Measurements from ENCODE around the gene RIMKLB.

The RIMKLB gene

DNA sequence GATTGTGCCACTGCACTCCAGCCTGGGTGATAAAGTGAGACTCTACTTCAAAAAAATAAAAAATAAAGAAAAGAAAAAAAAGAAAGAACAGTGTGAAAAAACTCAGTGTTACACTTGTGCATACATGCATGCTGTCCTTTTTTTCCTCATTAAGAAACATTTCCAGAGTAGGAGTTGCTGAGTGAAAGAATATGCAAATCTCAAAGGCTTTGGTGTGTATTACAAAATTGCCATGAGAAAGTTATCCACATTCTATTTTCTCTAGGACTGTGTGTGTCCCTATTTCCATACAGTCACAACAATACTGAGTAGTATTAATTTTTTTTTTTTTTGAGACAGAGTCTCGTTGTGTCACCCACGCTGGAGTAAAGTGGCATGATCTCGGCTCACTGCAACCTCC is 123.8 kb downstream of the RIMKLB start:
- no peak for DNase-seq

DNA sequence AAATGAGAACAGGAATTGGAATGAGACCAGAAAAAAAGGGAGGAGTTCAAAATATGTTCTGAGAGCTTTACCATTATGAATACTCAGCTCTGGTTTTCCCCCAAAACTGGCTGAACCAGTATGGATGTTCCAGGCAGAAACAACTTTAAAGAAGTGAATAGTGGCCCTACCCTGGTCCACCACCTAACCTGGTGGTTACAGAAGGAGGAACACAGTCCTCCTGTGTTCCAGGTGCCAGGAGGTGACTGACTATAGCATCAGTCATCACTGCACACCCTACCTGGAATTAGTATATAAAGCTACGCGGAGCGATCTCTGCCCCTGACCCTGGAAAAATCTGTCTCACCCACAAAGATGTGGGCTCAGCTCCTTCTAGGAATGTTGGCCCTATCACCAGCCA is 124.5 kb downstream of the RIMKLB start, which contains the start of gene A2ML1:
TSS of gene A2ML1 (plus strand) at position 324 of the 400 bp plus-strand sequence. CDS start at position 355, 31 bp downstream.
- DNase-seq = no peak

DNA sequence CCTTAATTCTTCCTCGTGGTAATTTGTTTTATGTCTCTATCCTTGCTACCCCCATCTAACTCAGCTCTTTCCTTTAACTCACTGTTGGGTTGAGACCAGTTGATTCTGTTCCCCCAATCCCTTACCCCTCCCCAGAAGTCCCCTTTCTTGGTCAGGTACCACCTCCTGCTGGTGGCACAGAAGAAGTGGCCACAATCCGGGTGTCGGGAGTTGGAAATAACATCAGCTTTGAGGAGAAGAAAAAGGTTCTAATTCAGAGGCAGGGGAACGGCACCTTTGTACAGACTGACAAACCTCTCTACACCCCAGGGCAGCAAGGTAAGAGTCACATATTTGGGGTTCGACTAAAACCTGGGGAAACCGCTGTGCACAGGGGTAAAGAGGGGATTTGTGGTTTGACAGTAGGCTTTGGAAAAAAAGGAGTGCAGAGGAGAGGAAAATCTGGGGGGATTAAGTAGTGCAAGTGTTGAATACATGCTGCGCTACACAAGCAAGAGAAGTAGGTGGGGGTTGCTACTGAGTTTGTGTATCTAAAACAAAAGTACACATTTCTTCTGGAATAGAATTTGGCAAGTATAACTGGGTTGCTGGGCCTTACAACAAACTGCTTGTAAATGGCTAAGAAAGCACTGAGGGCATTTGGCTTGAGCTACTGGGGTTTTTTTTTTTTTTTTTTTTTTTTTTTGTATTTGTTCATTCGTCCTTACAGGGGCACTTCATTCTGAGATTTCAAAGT is 125.9 kb downstream of the RIMKLB start:
- DNase-seq = no peak

DNA sequence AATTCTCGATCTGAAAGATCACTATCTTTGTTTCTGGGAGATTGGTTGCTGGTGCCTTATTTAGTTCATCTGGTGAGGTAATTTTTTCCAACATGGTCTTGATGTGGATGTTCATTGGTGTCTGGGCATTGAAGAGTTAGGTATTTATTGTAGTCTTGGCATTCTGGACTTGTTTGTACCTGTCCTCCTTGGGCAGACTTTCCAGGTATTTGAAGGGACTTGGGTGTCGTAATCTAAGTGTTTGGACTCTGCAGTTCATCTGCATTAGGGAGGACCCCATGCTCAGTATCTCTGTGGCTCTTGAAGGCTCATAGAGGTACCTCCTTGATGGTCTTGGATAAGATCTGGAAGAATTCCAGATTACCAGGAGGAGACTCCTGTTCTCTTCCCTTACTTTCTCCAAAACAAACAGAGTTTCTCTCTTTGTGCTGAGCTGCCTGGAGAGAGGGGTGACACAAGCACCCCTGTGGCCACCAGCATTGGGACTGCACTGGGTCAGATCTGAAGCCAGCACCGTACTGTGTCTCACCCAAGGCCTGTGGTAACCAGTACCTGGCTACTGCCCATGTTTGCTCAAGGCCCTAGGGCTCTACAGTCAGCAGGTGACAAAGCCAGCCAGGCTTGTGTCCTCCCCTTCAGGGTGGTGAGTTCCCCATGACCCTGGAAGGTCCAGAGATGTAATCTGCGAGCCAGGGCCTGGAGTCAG is 129.9 kb downstream of the RIMKLB start:
- DNase-seq = no peak

DNA sequence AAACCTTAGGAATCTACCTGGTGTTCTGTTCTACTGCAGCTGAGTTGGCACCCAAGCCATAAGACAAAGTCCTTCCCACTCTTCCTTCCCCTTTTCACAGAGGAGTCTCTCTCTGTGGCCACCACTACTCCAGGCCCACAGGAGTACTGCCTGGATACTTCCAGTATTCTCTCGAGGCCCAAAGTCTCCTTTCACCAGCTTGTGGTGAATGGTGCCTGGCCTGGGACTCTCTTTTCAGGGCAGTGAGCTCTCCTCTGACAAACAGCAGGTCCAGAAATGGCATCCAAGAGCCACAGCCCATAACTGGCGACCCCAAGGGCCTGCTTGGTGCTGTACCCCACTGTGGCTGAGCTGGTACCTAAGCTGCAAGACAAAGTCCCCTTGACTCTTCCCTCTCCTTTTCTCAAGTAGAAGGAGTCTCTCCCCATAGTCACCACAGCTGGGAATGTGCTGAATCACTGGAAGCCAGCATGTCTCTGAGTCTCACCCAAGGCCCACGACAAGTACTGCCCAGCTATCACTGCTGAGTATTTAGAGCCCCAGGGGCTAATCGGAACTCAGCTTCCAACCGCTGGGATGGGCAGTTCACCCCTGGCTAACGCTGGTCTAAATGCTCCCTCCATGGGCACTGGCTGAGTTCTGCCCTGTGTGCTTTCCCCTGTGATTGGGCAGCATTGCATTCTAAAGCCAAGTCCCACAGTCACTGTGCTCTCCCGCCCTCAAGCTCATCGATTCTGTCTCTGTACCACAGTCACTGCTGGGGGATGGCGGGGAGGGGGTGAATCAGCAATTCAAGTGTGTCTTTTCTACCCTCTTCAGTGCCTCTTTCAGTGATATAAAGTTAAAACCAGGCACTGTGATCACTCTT is 130.7 kb downstream of the RIMKLB start:
- no peak for DNase-seq

DNA sequence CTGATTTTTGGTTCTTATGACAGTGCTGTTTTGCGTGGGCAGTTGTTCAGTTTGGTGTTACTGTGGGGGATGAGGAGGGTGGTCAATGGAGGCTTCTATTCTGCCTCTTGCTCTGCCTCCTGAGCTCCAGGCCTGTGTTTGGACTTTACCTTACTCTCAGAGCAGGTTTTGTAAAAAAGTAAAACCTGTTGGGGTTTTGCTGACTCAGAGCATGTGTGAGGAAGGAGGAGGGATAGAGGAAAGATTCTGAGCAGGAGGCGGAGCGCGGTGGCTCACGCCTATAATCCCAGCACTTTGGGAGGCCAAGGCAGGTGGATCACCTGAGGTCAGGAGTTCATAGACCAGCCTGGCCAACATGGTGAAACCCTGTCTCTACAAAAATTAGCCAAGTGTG is 131.3 kb downstream of the RIMKLB start:
- DNase-seq = no peak

DNA sequence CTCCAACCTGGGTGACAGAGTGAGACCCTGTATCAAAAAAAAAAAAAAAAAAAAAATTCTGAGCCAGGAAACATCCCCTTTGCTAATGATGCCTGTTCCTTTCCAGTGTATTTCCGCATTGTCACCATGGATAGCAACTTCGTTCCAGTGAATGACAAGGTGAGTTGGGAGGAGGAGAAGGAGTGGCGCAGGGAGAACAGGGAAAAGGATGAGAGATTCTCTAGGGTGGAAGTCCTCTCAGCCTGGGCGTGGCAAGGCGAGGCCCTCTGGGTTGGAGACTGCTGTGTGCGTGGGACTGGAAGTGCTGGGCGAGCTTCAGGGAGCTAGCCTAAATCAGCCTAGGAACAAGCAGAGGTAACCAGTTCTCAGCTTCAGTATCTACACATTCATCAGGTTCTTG is 131.8 kb downstream of the RIMKLB start:
- no peak for DNase-seq

DNA sequence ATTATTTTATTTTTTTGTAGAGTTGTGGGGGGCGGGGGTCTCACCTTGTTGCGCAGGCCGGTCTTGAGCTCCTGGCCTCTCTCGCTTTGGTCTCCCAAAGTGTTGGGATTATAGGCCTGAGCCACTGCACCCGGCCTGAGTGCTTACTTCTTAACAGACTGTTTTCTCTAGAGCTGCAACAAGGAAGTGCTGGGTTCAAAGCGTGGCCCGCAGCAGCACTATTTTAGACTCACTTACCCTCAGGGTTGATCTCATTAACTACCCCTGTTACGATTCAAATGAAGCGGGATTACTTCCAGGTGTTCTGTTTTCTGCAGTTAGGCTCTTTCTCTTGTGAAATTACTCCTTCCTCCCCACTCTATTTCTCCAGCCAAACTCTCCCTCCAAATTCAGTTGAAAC is 133.3 kb downstream of the RIMKLB start:
- DNase-seq = no peak

DNA sequence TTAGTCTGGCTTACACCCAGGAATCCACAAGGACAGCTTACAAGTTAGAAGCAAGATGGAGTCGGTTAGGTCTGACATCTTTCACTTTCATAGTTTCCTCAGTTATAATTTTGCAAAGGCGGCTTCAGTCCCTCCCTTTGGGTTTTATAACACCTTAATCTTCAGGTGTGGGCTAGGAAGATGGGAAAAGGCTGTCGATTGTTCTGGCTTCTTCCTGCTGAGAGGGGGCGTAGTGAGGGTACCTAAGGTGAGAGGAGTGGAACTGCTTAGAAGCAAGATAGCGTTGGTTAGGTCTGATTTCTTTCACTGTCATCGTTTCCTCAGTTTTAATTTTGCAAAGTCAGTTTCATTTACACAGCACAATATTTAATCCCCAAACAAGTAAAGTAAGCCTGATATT is 134.7 kb downstream of the RIMKLB start:
- DNase-seq = no peak

Measured in DMS 273 treated with DMSO at 0.1 percent for 48 hours (cell line).